CD4-positive, alpha-beta T cell treated with Interleukin-6 at 100 ng/mL for 8 hours (primary cell): ENCODE results near the gene ACY1.

Experiments
- DNase-seq: peaks from one replicate; pipeline ENCODE4 v3.0.0-alpha.2; 2020; ENCODE audit warnings: mixed read lengths, low spot score

Gene ACY1

GRCh38 chr3:51963951-51964451 is 19.3 kb upstream of the ACY1 start:
- DNase-seq: no peak

GRCh38 chr3:51964521-51964920 is 18.8 kb upstream of the ACY1 start:
- no peak for DNase-seq

GRCh38 chr3:51966016-51966415 is 17.3 kb upstream of the ACY1 start:
- DNase-seq: no peak

GRCh38 chr3:51966486-51966885 is 16.8 kb upstream of the ACY1 start:
- no peak for DNase-seq

DNA sequence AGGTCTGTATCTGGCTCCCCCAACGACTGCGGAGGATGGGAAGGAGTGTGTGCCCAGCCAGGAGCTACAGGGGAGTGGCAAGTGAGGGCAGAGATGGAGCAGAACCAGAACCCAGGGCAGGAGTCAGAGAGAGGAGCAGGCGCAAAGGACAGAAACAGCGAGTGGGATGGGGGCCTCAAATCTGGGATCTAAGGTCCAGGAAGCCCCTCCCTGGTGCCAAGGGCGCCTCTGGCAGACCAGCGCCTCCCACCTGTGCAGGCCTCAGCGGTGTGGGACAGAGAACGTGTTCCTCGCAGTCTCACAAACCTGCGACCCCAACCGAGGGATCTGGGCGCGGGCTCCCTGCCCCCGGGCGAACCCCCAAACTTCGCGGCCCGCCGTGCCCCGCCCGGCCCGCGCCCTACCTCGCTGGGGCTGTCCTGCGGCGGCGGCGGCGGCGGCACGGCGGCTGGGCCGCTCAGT is 16.4 kb upstream of the ACY1 start:
- DNase-seq: no peak

- peak; percentile 27 for DNase-seq
Observed at GRCh38 chr3:51967384-51968169, 15.8 kb upstream of the ACY1 start, which contains the start of gene PCBP4. TSS of gene PCBP4 (minus strand) at chr3:51967454. CDS start at chr3:51961240, 6,214 bp downstream.

GRCh38 chr3:51968170-51968775 is 15.1 kb upstream of the ACY1 start:
- DNase-seq: no peak

DNA sequence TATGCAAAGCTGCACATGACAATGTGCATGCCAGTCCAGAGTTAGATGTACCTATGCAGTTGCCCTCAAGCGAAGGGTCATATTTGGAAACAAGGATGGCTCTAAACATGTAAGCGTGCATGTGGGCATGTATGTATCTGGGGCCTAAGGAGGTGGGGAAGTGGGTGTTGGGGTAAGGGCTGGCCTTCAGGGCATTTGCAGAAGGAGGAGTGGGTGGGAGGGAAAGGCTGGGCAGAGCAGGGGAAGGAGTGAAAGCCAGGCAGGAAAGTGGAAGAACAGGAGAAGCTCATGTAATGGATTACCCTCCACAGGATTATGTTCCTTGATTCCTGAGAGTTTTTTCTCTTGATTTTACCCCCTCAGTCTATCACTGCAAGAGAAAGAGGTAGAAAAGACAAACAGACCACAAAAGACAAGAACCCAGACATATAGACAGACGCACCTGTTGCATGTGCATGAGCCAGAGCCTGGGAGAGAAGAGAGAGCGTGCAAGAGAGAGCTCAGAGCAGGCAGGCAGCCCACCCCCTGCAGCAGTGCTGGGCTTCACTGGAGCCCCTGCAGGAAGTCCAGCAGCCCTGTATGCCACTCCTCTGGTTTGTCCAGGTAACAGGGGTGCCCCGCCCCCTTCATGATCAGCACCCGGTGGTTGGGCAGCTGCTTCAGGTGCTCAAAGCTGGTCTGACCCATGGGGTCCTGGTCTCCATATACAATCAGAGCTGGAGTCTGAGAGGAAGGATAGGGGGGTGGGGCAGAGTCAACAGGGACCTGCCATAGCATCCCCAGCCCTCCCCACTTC is 14.3 kb upstream of the ACY1 start:
- no peak for DNase-seq

DNA sequence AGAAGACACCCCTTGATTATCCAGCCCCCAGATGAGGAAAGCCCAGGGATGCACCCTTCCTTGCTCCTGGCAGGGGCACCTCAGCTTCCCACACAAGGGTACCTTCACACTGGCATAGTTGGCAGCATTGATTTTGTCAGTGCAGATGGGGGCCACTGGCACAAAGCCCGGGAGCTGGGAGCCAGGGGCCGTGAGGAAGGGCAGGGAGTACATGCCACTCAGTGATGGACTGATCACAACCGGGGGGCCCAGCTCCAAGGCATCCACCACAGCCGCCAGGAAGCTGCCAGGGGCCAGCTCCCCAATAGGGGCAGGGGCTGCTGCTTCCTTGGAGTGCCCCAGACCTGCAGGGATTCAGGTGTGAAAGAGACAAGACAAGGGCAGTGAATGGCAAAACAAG is 13.5 kb upstream of the ACY1 start:
- no peak for DNase-seq

- no peak for DNase-seq
Observed at GRCh38 chr3:51970606-51971300, 12.6 kb upstream of the ACY1 start.

- DNase-seq: no peak
Observed at GRCh38 chr3:51971350-51971749, 12.0 kb upstream of the ACY1 start.

DNA sequence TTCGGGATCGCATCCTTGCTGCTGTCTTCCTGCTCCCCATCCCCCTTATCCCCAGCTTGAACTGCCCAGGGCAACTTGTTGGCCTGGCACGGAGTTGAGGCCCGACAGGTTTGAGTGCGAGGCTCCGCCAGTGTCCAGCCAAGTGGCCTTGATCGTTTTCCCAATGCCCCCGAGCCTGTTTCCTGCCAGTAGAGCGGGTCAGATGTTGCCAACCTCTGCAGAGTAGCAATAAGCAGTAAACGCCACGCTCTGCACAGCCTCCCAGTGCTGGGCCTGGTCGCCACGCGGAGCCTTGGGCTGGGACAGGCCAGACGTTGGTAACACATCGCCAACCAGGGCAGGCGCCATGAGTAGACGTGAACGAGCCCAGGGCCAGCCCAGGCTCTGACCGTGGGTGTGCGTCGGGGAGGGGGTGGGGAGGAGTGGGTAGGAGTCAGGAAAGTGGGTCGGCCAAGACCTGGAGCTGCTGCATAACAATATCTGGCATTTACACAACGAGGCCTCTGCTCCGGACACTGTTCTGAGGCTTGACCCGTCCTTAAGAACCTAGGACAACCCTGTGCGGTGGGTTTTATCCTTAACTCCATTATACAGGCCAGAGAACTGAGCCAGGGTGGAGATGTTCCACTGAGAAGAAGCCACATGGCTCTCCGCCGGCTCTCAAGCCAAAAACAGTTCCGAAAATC is 8.9 kb upstream of the ACY1 start:
- DNase-seq: no peak

GRCh38 chr3:51974963-51975851 is 8.1 kb upstream of the ACY1 start, which contains the start of gene ABHD14A:
TSS of gene ABHD14A (plus strand) at chr3:51975064. CDS start at chr3:51975136, 72 bp downstream.
- DNase-seq: peak; percentile 71

- DNase-seq: no peak
Observed at GRCh38 chr3:51975852-51976549, 7.3 kb upstream of the ACY1 start.

DNA sequence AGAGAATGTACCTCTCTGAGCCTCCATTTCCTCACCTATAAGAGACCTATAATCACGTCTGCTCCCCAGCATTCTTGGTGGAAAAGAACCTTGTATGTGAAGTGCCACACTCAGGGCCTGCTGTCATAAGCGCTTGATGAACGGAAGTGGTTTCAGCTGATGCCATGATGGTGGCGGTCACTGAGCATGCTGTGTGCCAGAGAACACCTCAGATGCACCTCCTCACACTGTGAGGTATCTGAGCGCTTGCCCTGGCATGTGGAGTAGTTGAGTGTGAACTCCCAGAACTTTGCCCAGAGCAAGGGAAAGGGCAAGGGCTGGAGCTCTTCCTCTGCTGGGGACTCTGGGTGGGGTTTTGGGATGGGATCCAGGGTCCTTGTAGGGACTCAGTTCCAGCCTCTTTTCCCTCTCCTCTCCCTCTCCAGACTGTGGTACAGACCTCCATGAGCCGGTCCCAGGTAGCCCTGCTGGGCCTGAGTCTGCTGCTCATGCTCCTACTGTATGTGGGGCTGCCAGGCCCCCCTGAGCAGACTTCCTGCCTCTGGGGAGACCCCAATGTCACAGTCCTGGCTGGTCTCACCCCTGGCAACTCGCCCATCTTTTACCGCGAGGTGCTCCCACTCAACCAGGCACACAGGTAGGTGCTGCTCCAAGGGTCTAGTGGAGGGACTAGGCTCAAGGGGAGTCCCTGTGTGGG is 5.7 kb upstream of the ACY1 start:
- peak; percentile 51 for DNase-seq

- no peak for DNase-seq
Observed at GRCh38 chr3:51978143-51978502, 5.2 kb upstream of the ACY1 start.

GRCh38 chr3:51980253-51980652 is 3.1 kb upstream of the ACY1 start:
- no peak for DNase-seq

DNA sequence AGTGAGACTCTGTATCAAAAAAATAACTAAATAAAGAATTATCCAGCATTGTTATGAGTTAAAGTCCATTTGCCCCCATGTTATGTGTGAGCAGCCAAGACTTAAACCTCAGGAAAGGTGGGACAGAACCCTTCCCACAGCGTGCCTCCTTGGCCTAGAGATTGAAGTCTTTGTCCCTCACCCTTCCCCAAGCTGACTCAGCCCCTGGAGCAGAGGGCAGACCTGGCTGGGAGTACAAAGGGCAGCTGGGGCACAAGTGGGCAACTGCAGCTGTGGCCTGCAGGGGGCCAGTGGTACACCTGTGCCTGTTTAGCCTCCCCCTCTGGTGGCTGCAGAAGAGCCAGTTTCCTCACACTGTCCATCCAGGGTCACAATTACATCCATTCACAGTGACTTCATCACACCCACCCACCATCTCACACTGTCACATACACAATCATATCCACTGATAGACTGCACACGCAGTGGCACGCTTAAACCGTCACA is 940 bp upstream of the ACY1 start:
- DNase-seq: peak; percentile 14
